Stimulated activated CD4-positive, alpha-beta T cell treated with anti-CD3 and anti-CD28 coated beads, Interleukin-2, amount 100 ng/mL, for 48 hours (primary cell): ENCODE data around the gene CLK1.
"Not testable (repeated sequence)": the region's sequence is repeated elsewhere in the genome, so short reads cannot be mapped to it uniquely, and the experiment has no call there.

ENCODE experiments used
- DNase-seq, 2 donors: peaks; one replicate each; pipeline ENCODE4 v3.0.0-alpha.2; 2020

Gene CLK1

DNA sequence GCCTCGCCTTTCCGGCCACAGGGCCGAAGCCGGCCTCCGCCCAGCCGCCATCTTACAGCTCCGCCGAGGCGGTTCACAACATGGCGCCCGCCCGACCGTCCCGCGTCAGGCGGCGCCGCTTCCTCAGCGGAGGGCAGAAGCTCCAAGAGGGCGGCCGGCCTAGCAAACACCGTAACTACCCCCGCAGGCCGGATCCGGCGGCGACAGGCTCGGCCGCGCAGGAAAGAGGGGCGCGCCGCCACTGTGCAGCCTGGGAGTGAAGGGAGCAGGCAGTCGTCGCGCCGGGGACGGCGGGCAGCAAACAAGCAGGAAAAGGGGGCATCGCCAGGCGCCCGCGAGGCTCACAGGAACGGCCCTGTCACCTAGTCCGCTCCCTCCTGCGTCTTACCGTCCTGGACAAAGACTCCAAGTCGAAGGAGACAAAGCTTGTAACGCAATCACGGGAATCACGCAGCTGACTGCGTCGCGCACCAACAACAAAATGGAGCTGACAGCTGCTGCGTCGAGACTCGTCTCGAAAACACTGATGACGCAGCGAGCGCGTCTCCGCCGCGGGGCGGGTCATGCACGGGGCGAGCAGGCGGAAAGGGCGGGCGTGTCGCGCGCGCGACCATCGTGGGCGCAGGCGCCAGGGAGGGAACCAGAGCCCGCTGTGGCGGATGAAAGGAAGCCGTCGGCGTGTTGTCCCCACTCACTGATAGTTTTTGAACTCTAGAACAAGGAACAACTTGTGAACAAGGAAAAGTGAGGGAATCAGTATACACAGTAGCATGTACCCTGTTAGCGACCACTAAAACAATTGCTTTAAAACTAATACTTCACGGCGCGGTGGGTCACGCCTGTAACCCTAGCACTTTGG is at the start of gene CLK1:
CLK1 (minus strand) TSS at position 483 of the 859 bp plus-strand sequence. CDS start 2,796 bp downstream, outside the sequence.
- peak; percentile 94 for DNase-seq

DNA sequence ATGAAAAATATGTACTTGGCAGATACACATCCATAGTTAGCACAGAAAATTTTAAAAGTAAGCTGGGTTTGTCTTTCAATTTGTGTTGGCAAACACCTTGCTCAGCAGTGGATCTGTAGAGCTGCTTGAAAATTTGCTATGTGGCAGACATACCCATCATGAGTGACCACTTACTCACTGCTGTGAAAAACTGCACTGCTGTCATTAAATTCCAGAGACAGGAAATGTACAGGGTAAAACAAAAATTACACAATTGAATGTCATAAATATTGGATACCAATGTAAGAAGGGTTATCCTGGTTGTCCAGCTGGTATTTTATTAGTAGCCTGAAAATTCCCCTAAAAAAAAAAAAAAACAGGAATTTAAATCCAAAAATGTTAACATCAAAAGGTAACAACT is 49.2 kb upstream of the CLK1 start:
- no peak for DNase-seq

DNA sequence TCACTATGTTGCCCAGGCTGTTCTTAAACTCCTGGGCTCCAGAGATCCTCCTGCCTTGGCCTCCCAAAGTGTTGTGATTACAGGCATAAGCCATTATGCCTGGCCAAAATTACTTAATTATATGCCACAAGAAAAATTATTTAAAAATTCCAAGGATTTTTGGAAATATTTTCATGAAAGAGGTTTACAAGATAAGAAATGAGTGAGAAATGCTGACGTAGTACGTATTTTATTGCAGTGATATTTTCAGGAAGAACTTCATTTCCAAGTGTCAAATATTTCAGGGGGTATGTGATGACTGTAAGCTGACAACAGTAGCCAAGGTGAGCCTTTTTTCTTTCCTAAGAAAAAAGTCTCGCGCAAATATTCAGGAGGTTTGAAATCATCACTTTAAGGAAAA is 45.5 kb upstream of the CLK1 start:
- no peak for DNase-seq

DNA sequence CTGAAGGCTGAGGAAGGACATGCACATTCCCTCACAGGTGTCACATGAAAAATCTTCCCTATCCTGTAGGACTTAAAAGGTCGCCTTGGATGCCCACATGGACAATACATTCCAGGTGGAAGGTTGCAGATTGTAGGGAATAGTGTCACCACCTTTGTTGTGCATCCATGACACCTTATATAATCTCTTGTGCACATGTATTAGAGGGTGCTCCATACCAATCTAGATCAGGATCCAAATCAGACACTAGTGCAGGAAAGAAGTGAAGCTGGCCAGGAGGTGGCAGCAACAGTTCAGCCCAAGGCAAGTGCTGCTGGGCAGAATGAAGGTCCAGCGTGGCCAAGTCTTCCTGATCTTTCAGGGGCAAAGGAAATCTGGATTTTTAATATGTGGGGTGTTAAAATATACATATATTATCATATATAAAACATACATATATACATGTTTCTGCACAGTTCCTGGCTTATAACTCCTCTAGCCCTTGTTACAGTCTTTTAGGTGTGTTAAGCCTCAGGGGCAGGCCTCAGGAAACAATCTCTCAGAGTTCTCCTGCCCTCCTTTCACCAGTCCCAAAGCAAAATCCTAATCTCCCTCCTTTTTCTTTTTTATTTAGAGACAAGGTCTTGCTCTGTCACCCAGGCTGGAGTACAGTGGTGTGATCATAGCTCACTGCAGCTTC is 41.3 kb upstream of the CLK1 start:
- DNase-seq, result peak; percentile 43

DNA sequence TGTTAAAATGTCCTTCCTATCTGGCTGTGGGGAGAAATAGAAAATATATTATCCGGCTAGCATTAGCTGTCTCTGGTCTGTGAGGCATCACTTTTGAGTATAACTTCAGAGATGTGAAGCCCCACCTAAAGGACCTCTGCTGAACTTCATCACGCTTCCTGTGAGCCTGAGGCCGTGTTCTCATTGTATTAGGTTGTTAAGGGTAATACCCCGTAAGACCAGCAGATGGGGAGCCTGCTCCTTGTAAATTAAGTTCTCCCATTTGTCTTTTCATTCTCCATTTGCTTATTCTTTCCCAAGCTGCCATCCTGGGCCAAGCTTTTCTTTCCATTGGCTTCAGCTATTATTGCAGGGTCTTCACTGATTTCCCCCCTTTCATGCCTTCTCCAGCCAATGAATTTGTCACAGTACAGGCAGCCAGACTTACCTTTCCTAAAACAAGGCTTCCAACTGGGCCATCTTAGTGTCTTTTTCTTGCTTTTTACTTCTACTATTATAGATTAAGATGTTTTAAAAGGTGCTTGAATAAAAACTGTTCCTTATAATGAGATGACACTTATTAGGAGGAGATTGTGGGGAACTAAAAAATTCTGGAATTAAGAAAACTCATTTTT is 37.1 kb upstream of the CLK1 start:
- DNase-seq, result peak; percentile 52 to 57

DNA sequence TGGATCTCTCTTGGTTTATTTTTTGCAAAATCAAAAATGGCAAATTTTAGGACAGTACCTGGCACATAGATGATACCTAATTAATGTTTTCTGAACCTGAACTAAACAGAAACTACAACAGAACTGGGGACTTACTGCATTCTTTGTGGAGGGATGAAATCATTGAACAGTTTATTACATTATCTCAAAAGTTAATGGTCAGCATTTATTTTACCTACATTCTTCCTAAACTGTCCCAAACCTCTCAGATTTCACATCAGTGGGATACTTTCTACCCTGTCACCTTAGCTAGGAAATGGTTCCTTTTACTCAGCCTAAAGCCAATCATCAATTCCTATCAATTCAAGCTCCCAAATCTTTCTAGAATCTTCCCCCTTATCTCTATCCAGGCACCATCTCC is 35.0 kb upstream of the CLK1 start:
- DNase-seq, result no peak

DNA sequence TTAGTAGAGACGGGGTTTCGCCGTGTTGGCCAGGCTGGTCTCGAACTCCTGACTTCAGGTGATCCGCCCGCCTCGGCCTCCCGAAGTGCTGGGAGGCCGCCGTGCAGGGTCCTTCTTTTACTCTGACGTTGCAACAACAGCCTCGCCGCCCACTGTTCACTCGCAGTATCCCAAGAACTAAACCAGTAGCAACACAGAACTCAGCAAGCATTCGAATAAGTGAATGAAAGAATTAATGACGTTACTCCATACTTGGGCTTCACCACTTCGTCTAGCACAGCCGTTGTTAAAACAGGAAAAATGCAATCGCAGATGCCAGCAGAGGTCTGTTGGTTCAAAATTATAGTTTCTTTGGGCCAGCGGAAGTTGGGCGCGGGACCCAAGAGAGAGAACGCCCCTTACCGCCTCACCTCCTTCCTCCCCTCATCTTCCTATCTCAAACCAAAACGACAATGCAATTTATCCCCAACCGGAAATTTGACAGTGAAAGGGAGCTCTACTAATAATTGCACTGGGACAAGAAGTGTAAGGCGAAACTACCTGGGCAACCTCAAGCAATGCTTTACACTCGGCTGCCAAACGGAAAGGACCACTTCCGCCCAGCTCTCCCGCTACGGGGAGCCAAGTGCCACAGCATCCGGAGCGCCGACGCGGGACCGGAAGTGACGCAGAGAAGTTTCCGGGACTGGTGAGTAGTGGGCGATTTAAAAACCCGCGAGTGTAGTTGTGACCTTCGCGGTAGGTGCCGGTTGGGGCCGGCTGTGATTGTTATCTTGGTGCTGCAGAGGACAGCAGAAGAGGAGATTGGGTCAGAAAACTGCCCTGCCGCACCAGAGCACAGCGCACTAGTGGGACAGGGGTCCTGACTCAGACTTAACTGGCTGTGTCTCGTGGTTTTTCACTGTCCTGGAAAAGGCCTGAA is 24.5 kb upstream of the CLK1 start, which contains the start of the genes NIF3L1 and PPIL3:
NIF3L1 (plus strand) TSS at position 668 of the 922 bp plus-strand sequence. CDS start 2,573 bp downstream, outside the sequence.
PPIL3 (minus strand) TSS at position 374 of the 922 bp plus-strand sequence. CDS start 1,462 bp downstream, outside the sequence.
- DNase-seq, result peak; percentile 96 to 97

DNA sequence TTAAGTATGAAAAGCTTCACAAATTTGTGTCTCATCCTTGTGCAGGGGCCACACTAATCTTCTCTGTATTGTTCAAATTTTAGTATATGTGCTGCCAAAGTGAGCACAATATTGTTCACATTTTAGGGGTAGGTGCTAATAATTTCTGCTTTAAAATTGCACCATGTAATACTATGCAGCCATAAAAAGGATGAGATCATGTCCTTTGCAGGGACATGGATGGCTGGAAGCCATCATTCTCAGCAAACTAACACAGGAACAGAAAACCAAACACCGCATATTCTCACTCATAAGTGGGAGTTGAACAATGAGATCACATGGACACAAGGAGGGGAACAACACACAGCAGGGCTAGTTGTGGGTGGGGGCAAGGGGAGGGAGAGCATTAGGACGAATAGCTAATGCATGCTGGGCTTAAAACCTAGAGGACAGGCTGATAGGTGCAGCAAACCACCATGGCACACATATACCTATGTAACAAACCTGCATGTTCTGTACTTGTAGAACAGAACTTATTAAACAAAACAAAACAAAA is 17.3 kb upstream of the CLK1 start:
- not testable (repeated sequence) for DNase-seq

DNA sequence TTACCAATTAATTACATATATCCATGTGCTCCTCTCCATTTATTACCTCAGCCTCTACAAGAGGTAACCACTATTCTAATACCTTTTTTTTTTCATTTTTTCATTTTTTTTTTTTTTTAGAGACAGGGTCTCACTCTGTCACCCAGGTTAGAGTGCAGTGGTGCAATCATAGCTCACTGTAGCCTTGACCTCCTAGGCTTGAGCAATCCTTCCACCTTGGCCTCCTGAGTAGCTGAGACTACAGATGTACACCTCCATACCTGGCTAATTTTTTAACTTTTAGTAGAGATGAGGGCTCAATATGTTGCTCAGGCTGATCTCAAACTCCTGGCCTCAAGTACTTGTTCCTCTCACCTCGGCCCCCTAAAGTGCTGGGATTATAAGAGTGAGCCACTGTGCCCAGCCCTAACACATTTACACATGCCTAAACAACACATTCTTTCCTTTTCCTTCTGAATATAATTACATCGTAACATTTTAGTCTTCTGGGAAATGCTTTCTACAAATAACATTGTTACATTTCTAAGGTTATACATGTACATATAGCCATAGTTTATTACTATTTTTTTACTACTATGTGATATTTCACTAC is 13.9 kb upstream of the CLK1 start:
- no peak for DNase-seq

DNA sequence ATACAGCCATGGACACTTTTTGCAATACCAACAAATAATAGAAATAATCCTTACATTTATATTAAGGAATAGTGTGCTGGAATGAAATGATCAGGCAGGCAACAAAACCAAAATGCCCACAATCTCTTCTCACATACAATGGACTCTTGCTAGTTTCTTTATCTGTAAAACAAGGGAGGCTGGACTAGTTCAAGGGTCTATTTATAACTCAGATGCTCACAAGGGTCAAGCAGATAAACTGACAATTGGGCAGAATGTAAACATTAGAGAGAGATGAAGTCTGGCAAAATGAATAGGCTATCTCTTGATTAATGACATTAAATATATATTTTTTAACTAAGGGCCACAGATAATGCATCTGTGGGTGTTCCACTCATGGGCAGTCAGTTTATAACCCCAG is 13.0 kb upstream of the CLK1 start:
- DNase-seq, result no peak

DNA sequence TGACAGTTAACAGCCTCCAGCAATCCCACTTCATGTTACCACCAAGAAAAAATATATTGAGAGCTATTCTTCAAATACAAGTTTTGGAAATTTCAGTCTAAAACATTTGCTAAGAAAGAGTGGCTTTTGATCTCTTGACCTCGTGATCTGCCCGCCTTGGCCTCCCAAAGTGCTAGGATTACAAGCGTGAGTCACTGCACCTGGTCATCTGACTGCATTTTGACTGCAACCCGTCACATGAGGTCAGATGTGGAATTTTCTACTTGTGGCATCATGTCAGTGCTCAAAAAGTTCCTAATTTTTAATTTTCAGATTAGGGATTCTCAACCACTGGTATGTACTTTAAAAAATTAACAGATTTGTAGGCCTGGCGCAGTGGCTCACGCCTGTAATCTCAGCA is 9.1 kb upstream of the CLK1 start:
- no peak for DNase-seq

DNA sequence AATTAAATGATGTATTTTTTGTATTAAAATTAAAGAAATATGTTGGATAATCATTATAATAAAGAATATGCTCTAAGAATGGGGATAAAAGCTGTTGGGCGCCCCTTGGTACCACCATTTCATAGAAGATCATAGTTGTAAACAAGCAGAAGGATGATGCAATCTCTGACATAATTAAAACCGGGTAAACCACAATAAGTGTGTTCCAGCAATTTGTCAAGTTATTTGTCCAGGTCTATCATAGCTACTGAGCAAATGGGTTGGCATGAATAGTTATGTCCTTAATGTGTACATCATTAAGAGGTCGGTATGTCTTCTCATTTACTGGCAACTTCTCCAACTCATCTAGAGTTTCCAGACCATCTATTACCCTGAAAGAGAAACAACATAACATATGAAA is 6.7 kb upstream of the CLK1 start:
- no peak for DNase-seq

DNA sequence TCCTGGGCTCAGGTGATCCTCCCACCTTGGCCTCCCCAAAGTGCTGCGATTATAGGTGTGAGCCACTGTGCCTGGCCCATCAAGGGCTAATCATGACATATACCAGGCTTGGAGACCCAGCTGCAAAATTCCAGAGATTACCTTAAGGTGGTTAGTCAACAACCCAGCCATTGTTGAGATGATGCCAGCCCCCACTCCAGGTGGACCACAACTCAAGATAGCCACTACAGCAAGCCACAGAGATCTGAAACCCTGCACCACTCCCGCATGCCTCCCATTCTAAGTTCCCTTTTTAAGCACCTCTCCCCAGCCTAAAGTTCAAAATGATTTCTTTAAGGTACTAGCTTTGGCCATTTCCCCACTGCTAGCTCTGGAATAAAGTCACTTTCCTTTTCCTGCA is 4.6 kb upstream of the CLK1 start:
- no peak for DNase-seq

DNA sequence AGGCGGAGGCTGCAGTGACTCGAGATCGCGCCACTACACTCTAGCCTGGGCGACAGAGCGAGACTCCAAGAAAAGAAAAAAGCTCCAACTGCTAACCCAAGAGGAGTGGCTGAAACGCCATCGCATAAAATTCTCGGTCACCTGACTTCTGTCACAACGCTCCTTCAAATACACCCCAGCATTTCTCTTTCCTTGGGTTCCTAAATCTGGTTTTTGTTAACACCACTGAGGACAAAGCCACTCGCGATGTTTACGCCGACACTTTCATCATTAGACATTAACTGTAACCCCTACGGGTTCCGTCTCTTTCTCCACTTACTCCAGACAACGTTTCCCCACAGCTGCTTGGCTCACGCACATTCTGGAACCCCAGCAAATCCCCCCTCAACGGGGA is 679 bp downstream of the CLK1 start:
- no peak for DNase-seq

DNA sequence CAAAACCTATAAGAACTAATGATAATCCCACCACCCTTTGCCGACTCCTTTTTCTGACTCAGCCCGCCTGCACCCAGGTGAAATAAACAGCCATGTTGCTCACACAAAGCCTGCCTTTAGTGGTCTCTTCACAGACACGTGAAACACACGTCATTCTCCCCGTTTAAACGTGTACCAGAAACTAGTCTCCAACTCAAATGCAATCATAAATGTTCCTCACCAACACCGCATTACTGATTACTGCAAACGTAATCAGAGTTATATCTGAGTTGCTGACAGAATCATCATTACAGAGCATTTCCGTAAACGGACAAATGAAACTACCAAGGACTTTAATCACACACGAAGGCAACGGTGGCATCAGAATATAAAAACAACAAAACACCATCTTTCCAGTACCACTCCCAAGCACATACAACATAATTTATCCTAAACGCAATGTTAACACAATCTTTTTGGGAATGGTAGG is 1.9 kb downstream of the CLK1 start:
- peak; percentile 48 for DNase-seq

DNA sequence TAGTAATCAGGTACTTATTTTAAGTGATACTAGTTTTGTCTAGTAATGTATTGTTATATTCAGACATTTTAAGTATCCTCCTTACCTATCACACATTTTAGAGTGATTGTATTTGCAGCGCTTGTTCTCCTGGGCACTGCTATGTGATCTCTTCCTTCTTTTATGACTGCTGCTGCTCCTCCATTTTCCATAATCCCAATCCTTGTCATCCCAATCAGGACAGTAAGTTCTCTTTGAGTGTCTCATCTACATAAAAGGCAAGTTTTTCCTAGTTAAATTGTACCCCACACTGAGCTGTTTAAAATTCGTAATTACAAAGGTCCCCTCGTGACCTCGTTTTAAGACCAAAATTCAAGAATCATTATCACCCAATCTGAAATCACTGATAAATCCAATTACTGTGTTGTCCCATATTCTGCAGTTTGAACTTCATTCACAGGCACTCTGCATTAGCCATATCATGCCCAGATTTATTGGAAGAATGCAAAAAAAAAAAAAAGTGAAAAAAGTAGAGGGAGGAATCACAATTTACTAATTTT is 2.8 kb downstream of the CLK1 start:
- no peak for DNase-seq

DNA sequence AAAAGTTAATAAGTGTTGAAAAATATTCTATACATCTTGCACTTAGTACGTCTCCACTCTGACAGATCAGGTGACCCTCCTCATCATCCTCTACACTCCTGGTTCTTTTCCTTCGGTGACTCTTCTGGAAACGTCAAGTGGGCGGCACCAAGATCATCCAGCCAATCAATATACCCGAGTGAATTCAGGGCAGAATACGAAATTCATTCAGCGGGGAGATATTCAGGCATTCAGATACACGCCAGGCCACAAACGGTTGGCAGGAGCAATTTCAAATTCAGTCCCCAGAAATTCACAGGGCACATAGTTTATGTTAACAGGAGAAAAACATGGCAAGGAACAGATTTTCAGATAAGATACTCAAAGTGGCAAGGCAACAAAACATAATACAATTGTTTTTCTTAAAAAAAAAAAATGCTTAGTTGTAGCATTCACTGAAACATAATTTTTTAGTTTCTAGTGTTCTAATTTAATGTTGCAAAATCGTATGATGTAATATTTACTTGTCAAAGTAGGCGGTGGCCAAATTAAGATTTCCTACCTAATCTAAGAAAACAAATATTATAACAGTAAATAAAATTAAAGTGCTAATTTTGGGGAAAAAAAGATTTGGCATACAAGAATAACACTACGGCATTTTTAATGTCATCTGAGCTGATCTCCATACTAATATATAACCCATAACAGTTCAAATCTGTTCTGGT is 4.2 kb downstream of the CLK1 start:
- no peak for DNase-seq

DNA sequence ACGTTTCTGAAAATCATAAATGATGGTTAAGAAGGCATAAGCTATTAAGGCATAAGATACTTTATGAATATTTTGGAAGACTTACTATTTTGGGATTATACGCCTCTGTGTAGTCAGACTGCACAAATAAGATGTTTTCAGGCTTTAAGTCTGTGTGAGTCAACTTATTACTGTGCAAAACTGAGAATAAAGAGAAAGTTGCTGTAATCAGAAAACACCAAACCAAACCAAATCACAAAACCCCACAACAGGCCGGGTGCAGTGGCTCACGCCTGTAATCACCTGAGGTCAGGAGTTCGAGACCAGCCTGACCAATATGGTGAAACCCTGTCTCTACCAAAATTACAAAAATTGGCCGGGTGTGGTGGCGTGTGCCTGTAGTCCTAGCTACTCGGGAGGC is 7.7 kb downstream of the CLK1 start:
- DNase-seq, result no peak

DNA sequence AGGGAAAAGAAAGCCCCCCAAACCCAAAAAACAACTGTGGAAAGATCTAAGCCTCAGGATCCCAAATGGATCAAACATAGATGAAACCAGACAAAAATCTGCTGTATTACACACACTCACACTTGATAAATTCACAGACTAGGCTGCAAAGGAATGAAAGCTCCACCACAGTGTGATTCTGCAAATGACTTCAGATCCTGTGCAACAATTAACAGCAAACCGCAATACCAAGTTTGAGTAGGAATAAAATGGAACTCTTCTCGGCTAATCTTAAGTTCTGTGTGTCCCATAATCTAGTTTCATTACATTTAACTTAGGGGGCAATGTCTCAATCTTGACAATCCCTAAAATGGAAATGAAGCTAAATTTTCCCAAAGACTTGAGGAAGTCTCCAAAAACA is 11.9 kb downstream of the CLK1 start:
- DNase-seq, result no peak

DNA sequence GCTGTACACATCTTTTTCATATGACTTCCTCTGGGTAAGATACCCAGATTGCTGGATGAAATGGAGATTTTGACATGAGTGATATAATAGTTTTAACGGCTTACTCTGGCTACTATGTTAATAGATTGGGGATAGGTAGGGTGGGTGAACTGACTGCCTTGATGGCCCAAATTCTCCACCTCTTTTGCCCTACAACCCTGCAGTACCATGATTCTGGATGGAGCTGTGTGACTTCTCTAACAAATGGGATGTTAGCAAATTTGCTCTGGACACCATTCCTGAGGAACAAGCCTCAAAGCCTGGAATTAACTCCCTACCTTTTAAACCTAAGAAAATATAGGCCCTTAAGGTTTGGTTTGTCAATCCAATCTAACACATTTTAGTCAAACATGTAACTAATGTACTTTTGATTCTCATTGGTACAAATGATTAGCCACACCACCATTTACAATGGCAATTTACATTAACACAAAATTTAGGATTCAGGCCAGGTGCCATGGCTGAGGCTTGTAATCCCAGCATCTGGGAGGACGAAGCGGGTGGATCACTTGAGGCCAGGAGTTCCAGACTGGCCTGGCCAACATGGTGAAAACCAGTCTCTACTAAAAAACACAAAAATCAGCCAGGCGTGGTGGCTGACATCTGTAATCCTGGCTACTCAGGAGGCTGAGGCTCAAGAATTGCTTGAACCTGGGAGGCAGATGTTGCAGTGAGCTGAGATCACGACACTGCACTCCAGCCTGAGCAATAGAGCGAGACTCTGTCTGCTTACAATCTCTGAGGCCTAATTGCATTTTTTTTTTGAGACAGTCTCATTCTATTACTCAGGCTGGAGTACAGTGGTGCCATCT is 12.8 kb downstream of the CLK1 start:
- no peak for DNase-seq
